Heart left ventricle (tissue), 16 donors: Measurements from ENCODE around the gene CHORDC1. TPM values are rescaled to one million over a fixed set of nuclear protein-coding genes. Genes with fewer than 3 reads are reported as not detected.

Experiments
- ATAC-seq, 4 donors: fragments of 200-7000 bp; cut with Tn5 transposase; one replicate each; pipeline ENCODE4 v1.9.1; 2020 to 2022; ENCODE audit warnings: moderate library complexity in 4 of 4, mild to moderate bottlenecking in 3 of 4, moderate number of reproducible peaks in 1 of 4
- DNase-seq, 5 donors: peaks; one replicate each; pipeline ENCODE4 v3.0.0-alpha.2; 2020
- H3K27ac ChIP-seq, 12 donors: fragments of 200-600 bp; sonication (generic) in 4 of 12; one replicate each; pipeline versions ENCODE4 v1.5.0 to v1.8.0; 2016 to 2022; ENCODE audit warnings: mild to moderate bottlenecking in 2 of 12
- H3K27me3 ChIP-seq, 9 donors: fragments of 200-600 bp; sonication (generic) in 2 of 9; one replicate each; pipeline versions ENCODE4 v1.5.1 to v1.8.0; 2016 to 2022; ENCODE audit warnings: mild to moderate bottlenecking in 3 of 9
- H3K36me3 ChIP-seq, 9 donors: fragments of 200-600 bp; sonication (generic) in 2 of 9; one replicate each; pipeline versions ENCODE4 v1.5.0 to v1.8.0; 2018 to 2022; ENCODE audit warnings: mild to moderate bottlenecking in 2 of 9
- H3K4me1 ChIP-seq, 12 donors: fragments of 200-600 bp; sonication (generic) in 4 of 12; one replicate each; pipeline versions ENCODE4 v1.5.0 to v1.8.0; 2016 to 2022; ENCODE audit warnings: mild to moderate bottlenecking in 3 of 12
- H3K4me3 ChIP-seq, 12 donors: fragments of 200-600 bp; sonication (generic) in 4 of 12; one replicate each; pipeline versions ENCODE4 v1.5.0 to v1.8.0; 2017 to 2022; ENCODE audit warnings: mild to moderate bottlenecking in 9 of 12, moderate library complexity in 4 of 12
- H3K9me3 ChIP-seq, 12 donors: fragments of 200-600 bp; sonication (generic) in 4 of 12; one replicate each; pipeline versions ENCODE4 v1.5.0 to v1.8.0; 2016 to 2022; ENCODE audit warnings: mild to moderate bottlenecking in 1 of 12
- POLR2A ChIP-seq, 2 donors: fragments of 450-650 bp; IDR thresholded peaks; one replicate each; pipeline ENCODE4 v1.6.1; 2017; ENCODE audit warnings: antibody characterized with exemption in 2 of 2, mild to moderate bottlenecking in 2 of 2, moderate library complexity in 2 of 2
- WGBS, 4 donors: extraction: QIAGEN DNeasy Blood & Tissue Kit in 2 of 4; methylation state at CpG; one replicate each; pipeline versions ENCODE4 v1.1.5 to v1.1.7; 2013 to 2018; 5-methylcytosine and 5-hydroxymethylcytosine counted together
- intact Hi-C, 10 donors: fragments of 100-400 bp; cut with DNase I; formaldehyde crosslinking; loops; one replicate each; pipeline versions ENCODE4 v1.11.1 to v1.14.2; 2022
- polyA plus RNA-seq, 2 donors: library from polyadenylated mRNA; stranded (reverse); fragments of 200-250 nt; gene quantifications; one replicate each; pipeline ENCODE4 v1.2.3, GENCODE V29; 2013
- total RNA-seq, 9 donors: library from RNA; depleted of rRNA in 2 of 9; stranded (reverse); fragments of >200 nt in 2 of 9; fragmentation: NEBNext Ultra II Directional in 3 of 9; extraction: Animal tissue kit (Norgen Biotek cat#: 25700) in 3 of 9; gene quantifications; one replicate each; pipeline versions ENCODE4 v1.1.0 to v1.2.4, GENCODE V29; 2016 to 2023
- TF ChIP-seq, protein P1 (sequence below), 12 donors: fragments of 200-600 bp; sonication (generic) in 4 of 12; IDR thresholded peaks; one replicate each; pipeline versions ENCODE4 v1.5.0 to v1.8.0; 2018 to 2022; ENCODE audit warnings: antibody characterized with exemption in 12 of 12, mild to moderate bottlenecking in 5 of 12
- donor health status: ischemic (EF 13 %, LVEDD 7.1; RV severe dilation, severe dysfunction).
- donor health status: healthy with polysubstance abuse.
- donor health status: DM: no; HTN: yes; CAD: no.
- donor health status: DM: no; HTN: no; CAD: no.
- donor health status: ischemic (EF 25% LVEDD 6.9; RV normal size, moderate dysfunction).
- donor health status: ischemic (EF 25% LVEDD 5.7; RV mildly dilated, moderate dysfunction).
- donor health status: healthy.
- donor health status: DM: yes; HTN: yes; CAD: no.
- donor health status: ischemic (EF 35%, LVEDD 5.7; RV mildly dilated, moderate dysfunction).
- donor health status: nonischemic (EF 11% LVEDD 7.7; RV severe dilation, severe dysfunction).
- donor health status: DM: yes; HTN: yes; CAD: no.
- donor health status: PGD.
- donor health status: ischemic (EF 29% LVEDD 5.4; RV normal size, mild dysfunction).
- donor health status: nonischemic (EF 23%, LVEDD 6.1; RV moderate dilation, normal function).

The CHORDC1 gene
- total and polyA plus RNA-seq, 11 donors = 21.7 to 55.4 (median 28.5) TPM

DNA sequence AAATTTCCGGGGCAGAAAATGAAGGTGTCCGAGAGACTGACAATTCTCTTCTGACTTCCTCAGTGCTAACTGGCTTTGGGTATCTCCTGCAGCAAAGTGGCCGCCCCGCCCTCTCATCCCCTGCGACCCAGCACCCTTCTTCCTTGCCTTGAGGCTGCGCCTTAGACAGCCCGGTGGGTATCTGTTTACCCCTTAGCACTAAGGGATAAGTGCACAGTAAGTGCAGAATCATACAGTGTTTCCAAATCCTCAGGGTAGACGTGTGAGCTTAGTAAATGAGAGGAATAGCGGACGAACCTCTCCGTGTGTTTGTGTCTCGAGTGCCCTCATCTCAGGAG, 368 bp upstream of the CHORDC1 start:
- Histone ChIP-seq H3K4me1 (peaks cover 3 to 52% (median 20%) of the 10 kb centered on the region in 12 donors), H3K27me3 (no peaks in the 10 kb centered on the region), H3K9me3 (no peaks in the 10 kb centered on the region), H3K4me3 (peak overlapping the region; percentile 38 to 96 (median 82)), H3K27ac (peak overlapping the region in 11 of 12 donors; percentile 80 to 95 (median 92)), H3K36me3 (no peaks in the 10 kb centered on the region)
- WGBS, 4 donors = 0 to 1% (median 1%) methylated on average over 10 to 12 of the region's 12 CpGs
- TF ChIP-seq, protein P1, sequence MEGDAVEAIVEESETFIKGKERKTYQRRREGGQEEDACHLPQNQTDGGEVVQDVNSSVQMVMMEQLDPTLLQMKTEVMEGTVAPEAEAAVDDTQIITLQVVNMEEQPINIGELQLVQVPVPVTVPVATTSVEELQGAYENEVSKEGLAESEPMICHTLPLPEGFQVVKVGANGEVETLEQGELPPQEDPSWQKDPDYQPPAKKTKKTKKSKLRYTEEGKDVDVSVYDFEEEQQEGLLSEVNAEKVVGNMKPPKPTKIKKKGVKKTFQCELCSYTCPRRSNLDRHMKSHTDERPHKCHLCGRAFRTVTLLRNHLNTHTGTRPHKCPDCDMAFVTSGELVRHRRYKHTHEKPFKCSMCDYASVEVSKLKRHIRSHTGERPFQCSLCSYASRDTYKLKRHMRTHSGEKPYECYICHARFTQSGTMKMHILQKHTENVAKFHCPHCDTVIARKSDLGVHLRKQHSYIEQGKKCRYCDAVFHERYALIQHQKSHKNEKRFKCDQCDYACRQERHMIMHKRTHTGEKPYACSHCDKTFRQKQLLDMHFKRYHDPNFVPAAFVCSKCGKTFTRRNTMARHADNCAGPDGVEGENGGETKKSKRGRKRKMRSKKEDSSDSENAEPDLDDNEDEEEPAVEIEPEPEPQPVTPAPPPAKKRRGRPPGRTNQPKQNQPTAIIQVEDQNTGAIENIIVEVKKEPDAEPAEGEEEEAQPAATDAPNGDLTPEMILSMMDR (IDR thresholded peaks at IDR 0.05) = no peak
- TF ChIP-seq POLR2A (IDR thresholded peaks at IDR 0.05) = no peak
- peak; percentile 42 to 75 (median 66) for ATAC-seq
- intact Hi-C loops = loop anchor here in 1 of 10 donors (2.0 kb wide), 1 partner anchor 18 kb away; no protein-coding TSS in a partner anchor
- DNase-seq = no peak

DNA sequence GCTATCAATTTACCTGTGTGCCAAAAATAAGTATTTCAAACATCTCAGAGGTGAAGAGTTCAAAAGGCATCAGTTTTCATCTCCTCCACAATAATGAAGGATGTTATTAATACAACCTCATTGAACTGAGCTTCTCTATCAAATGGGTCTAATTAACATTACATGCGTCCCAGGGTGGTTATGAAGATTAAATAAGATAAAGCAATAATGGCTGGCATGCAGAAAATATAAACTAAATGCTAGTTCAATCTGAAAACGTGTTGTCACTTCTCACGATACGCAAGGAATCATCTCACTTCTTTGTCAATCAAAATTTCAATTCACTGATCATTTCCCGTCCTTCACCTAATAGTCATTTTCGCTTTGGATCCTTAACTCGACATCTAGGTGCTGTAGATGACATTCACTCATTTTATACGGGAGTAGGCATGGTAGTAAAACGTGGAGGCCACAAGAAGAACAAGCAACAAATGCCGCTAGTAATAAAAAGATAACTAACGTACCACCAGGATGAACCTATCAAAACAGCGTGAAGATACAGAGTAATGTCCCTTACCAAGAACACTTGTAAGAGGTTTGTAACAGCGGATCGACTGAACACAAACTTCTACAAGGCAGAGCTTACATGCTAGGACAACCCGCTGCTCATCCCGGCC, 918 bp downstream of the CHORDC1 start:
- intact Hi-C loops = loop anchor here in 1 of 10 donors (2.0 kb wide), 1 partner anchor 17 kb away; no protein-coding TSS in a partner anchor
- no peaks in the 10 kb centered on the region for H3K27me3 ChIP-seq
- 6 to 9% (median 8%) methylated on average over 16 of the region's 16 CpGs for WGBS, 4 donors
- peaks cover 5 to 64% (median 24%) of the 10 kb centered on the region in 12 donors for H3K4me1 ChIP-seq
- TF ChIP-seq, protein P1 (IDR thresholded peaks at IDR 0.05) = no peak
- no peak for TF ChIP-seq POLR2A (IDR thresholded peaks at IDR 0.05)
- peaks cover 0 to 7% (median 0%) of the 10 kb centered on the region in 9 donors for H3K36me3 ChIP-seq
- peak overlapping the region in 11 of 12 donors; percentile 80 to 95 (median 92) for H3K27ac ChIP-seq
- DNase-seq (no peak), ATAC-seq (no peak)
- no peaks in the 10 kb centered on the region for H3K9me3 ChIP-seq
- H3K4me3 ChIP-seq = peak overlapping the region; percentile 38 to 96 (median 82)

DNA sequence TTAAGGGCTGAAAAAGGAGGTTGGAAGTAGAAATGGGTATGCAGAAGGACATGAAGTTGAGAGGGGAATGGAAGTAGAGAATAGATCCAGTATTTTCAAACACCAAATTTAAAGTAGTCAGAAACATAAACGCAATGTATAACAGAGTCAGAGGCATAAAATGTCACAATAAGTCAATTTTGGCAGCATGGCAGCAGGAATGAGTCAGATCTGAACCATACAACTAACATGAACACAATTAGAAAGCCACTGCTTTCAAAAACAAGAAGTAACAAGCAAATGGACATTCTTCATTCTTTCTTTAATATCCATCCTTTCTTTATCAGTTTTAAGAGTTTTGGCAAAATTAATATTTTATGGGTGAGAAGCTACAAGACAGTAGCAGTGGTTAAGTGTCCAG, 2.5 kb downstream of the CHORDC1 start:
- Histone ChIP-seq H3K4me3 (peak overlapping the region in 1 of 12 donors; percentile 94), H3K4me1 (peaks cover 5 to 71% (median 29%) of the 10 kb centered on the region in 12 donors), H3K27me3 (no peaks in the 10 kb centered on the region), H3K27ac (no peak overlapping the region), H3K9me3 (no peaks in the 10 kb centered on the region), H3K36me3 (peaks cover 0 to 22% (median 5%) of the 10 kb centered on the region in 9 donors)
- ATAC-seq = no peak
- no peak for TF ChIP-seq POLR2A (IDR thresholded peaks at IDR 0.05)
- TF ChIP-seq, protein P1 (IDR thresholded peaks at IDR 0.05) = no peak
- WGBS, 4 donors = 87 to 96% (median 92%) methylated on average over 1 of the region's 1 CpG
- no peak for DNase-seq
- intact Hi-C loops = no loop called here

DNA sequence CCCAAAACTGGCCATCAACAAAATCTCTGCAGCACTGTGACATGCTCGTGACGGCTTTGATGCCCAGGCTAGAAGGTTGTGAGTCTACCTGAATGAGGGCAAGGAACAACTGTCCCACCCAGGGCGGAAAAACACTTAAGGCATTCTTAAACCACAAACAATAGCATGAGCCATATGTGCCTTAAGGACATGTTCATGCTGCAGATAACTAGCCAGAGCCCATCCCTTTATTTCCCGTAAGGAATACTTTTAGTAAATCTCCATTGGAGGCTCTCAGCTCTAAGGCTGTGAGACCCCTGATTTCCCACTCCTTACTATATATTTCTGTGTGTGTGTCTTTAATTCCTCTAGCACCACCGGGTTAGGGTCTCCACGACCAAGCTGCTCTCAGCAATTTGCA, 3.4 kb downstream of the CHORDC1 start:
- DNase-seq (no peak), ATAC-seq (no peak)
- Histone ChIP-seq H3K9me3 (no peaks in the 10 kb centered on the region), H3K27me3 (no peaks in the 10 kb centered on the region), H3K4me3 (no peak overlapping the region), H3K27ac (no peak overlapping the region), H3K4me1 (peaks cover 5 to 67% (median 29%) of the 10 kb centered on the region in 12 donors), H3K36me3 (peaks cover 0 to 31% (median 6%) of the 10 kb centered on the region in 9 donors)
- TF ChIP-seq POLR2A (IDR thresholded peaks at IDR 0.05) = no peak
- TF ChIP-seq, protein P1 (IDR thresholded peaks at IDR 0.05) = no peak
- 96 to 98% (median 97%) methylated on average over 6 of the region's 6 CpGs for WGBS, 4 donors
- intact Hi-C loops = no loop called here
